ENCODE measurements around the gene ZNF25. TPM values are rescaled to one million over a fixed set of nuclear protein-coding genes. Genes with fewer than 3 reads are reported as not detected.
A peak's percentile ranks its signal among the peaks of the same experiment; 100 is the strongest.
"Not testable (repeated sequence)": the region's sequence is repeated elsewhere in the genome, so short reads cannot be mapped to it uniquely, and the experiment has no call there.

ZNF25 gene
- total RNA-seq, 2 experiments from 2014 or later = 8.4 to 9.2 TPM

GRCh38 chr10:37975401-37975991 is 951 bp downstream of the ZNF25 start:
- peak overlapping the region; percentile 92 for H3K4me3 Mint-ChIP-seq
- peaks cover 3% of the 10 kb centered on the region for H3K9me3 Mint-ChIP-seq
- no peaks in the 10 kb centered on the region for H3K27me3 Mint-ChIP-seq
- peaks cover 24% of the 10 kb centered on the region for H3K4me1 Mint-ChIP-seq
- DNase-seq = peak; percentile 29
- POLR2A ChIA-PET = interaction anchor here (0.9 to 2.5 kb wide), 4 partner anchors 35 to 427 kb away, joined by 3 to 20 read pairs (median 5); partner anchors contain the start of genes ZNF33A and ZNF37A
- peak overlapping the region; percentile 95 for H3K27ac Mint-ChIP-seq
- ATAC-seq (ENCODE audit: low read depth) = no peak
- H3K36me3 Mint-ChIP-seq = peaks cover 21% of the 10 kb centered on the region

GRCh38 chr10:37972396-37972795 is 4.1 kb downstream of the ZNF25 start:
- H3K27ac Mint-ChIP-seq = no peak overlapping the region
- peaks cover 39% of the 10 kb centered on the region for H3K36me3 Mint-ChIP-seq
- no peaks in the 10 kb centered on the region for H3K27me3 Mint-ChIP-seq
- peaks cover 11% of the 10 kb centered on the region for H3K9me3 Mint-ChIP-seq
- POLR2A ChIA-PET = no interaction called here
- DNase-seq = no peak
- peaks cover 21% of the 10 kb centered on the region for H3K4me1 Mint-ChIP-seq
- H3K4me3 Mint-ChIP-seq = no peak overlapping the region
- ATAC-seq (ENCODE audit: low read depth) = no peak

GRCh38 chr10:37965006-37965405 is 11.4 kb downstream of the ZNF25 start:
- Mint-ChIP-seq H3K4me3 (no peak overlapping the region), H3K27me3 (no peaks in the 10 kb centered on the region), H3K36me3 (peaks cover 41% of the 10 kb centered on the region), H3K4me1 (no peaks in the 10 kb centered on the region), H3K27ac (no peak overlapping the region), H3K9me3 (peaks cover 25% of the 10 kb centered on the region)
- no peak for ATAC-seq (ENCODE audit: low read depth)
- no peak for DNase-seq
- POLR2A ChIA-PET = no interaction called here

GRCh38 chr10:37960591-37961137 is 15.8 kb downstream of the ZNF25 start:
- no peak for ATAC-seq (ENCODE audit: low read depth)
- POLR2A ChIA-PET = interaction anchor here (0.6 kb wide), 1 partner anchor 104 kb away, joined by 3 read pairs; no protein-coding TSS in a partner anchor
- no peaks in the 10 kb centered on the region for H3K27me3 Mint-ChIP-seq
- H3K36me3 Mint-ChIP-seq = peaks cover 36% of the 10 kb centered on the region
- no peak overlapping the region for H3K27ac Mint-ChIP-seq
- no peak for DNase-seq
- H3K4me1 Mint-ChIP-seq = no peaks in the 10 kb centered on the region
- peaks cover 13% of the 10 kb centered on the region for H3K9me3 Mint-ChIP-seq
- no peak overlapping the region for H3K4me3 Mint-ChIP-seq

- no peaks in the 10 kb centered on the region for H3K4me1 Mint-ChIP-seq
- no peak overlapping the region for H3K27ac Mint-ChIP-seq
- ATAC-seq (ENCODE audit: low read depth) = no peak
- POLR2A ChIA-PET = no interaction called here
- H3K27me3 Mint-ChIP-seq = no peaks in the 10 kb centered on the region
- no peak overlapping the region for H3K4me3 Mint-ChIP-seq
- H3K36me3 Mint-ChIP-seq = peaks cover 54% of the 10 kb centered on the region
- peaks cover 22% of the 10 kb centered on the region for H3K9me3 Mint-ChIP-seq
- no peak for DNase-seq
These were observed 18.6 kb downstream of the ZNF25 start for GRCh38 chr10:37957841-37958240.

- Mint-ChIP-seq H3K4me1 (no peaks in the 10 kb centered on the region), H3K9me3 (peaks cover 32% of the 10 kb centered on the region), H3K4me3 (no peak overlapping the region), H3K36me3 (peaks cover 75% of the 10 kb centered on the region), H3K27me3 (no peaks in the 10 kb centered on the region), H3K27ac (no peak overlapping the region)
- POLR2A ChIA-PET = no interaction called here
- no peak for DNase-seq
- ATAC-seq (ENCODE audit: low read depth) = no peak
These were observed 23.5 kb downstream of the ZNF25 start for GRCh38 chr10:37952926-37953325.

GRCh38 chr10:37952043-37952755 is 24.2 kb downstream of the ZNF25 start:
- ATAC-seq (ENCODE audit: low read depth) (no peak), DNase-seq (no peak)
- H3K27me3 Mint-ChIP-seq = no peaks in the 10 kb centered on the region
- H3K4me3 Mint-ChIP-seq = no peak overlapping the region
- H3K36me3 Mint-ChIP-seq = peaks cover 72% of the 10 kb centered on the region
- no peaks in the 10 kb centered on the region for H3K4me1 Mint-ChIP-seq
- POLR2A ChIA-PET = no interaction called here
- H3K27ac Mint-ChIP-seq = no peak overlapping the region
- H3K9me3 Mint-ChIP-seq = peaks cover 32% of the 10 kb centered on the region

GRCh38 chr10:37948210-37948609 is 28.2 kb downstream of the ZNF25 start:
- Mint-ChIP-seq H3K36me3 (peaks cover 35% of the 10 kb centered on the region), H3K9me3 (peaks cover 14% of the 10 kb centered on the region), H3K27me3 (no peaks in the 10 kb centered on the region), H3K4me3 (no peak overlapping the region), H3K4me1 (no peaks in the 10 kb centered on the region), H3K27ac (no peak overlapping the region)
- POLR2A ChIA-PET = no interaction called here
- ATAC-seq (ENCODE audit: low read depth) (no peak), DNase-seq (no peak)

- H3K9me3 Mint-ChIP-seq = peaks cover 8% of the 10 kb centered on the region
- H3K4me3 Mint-ChIP-seq = no peak overlapping the region
- peaks cover 28% of the 10 kb centered on the region for H3K36me3 Mint-ChIP-seq
- no peak overlapping the region for H3K27ac Mint-ChIP-seq
- DNase-seq (no peak), ATAC-seq (ENCODE audit: low read depth) (no peak)
- no peaks in the 10 kb centered on the region for H3K4me1 Mint-ChIP-seq
- no peaks in the 10 kb centered on the region for H3K27me3 Mint-ChIP-seq
- POLR2A ChIA-PET = no interaction called here
These were observed 28.9 kb downstream of the ZNF25 start for GRCh38 chr10:37947526-37947925.

- no peaks in the 10 kb centered on the region for H3K36me3 Mint-ChIP-seq
- ATAC-seq (ENCODE audit: low read depth) (no peak), DNase-seq (no peak)
- no peaks in the 10 kb centered on the region for H3K4me1 Mint-ChIP-seq
- no peaks in the 10 kb centered on the region for H3K27me3 Mint-ChIP-seq
- no peaks in the 10 kb centered on the region for H3K9me3 Mint-ChIP-seq
- POLR2A ChIA-PET = no interaction called here
- no peak overlapping the region for H3K27ac Mint-ChIP-seq
- no peak overlapping the region for H3K4me3 Mint-ChIP-seq
These were observed 38.6 kb downstream of the ZNF25 start for GRCh38 chr10:37937864-37938263.

- DNase-seq (no peak), ATAC-seq (ENCODE audit: low read depth) (no peak)
- no peaks in the 10 kb centered on the region for H3K36me3 Mint-ChIP-seq
- no peaks in the 10 kb centered on the region for H3K4me1 Mint-ChIP-seq
- H3K27ac Mint-ChIP-seq = no peak overlapping the region
- H3K4me3 Mint-ChIP-seq = no peak overlapping the region
- H3K27me3 Mint-ChIP-seq = no peaks in the 10 kb centered on the region
- POLR2A ChIA-PET = no interaction called here
- H3K9me3 Mint-ChIP-seq = peaks cover 6% of the 10 kb centered on the region
These were observed 41.7 kb downstream of the ZNF25 start for GRCh38 chr10:37934791-37935190.

- no peak for DNase-seq
These were observed 46.0 kb downstream of the ZNF25 start for GRCh38 chr10:37930423-37930822.

GRCh38 chr10:37908165-37908564 is 68.3 kb downstream of the ZNF25 start:
- H3K36me3 Mint-ChIP-seq; H3K4me1 Mint-ChIP-seq; DNase-seq; H3K27ac Mint-ChIP-seq; H3K4me3 Mint-ChIP-seq; ATAC-seq (ENCODE audit: low read depth); POLR2A ChIA-PET; H3K27me3 Mint-ChIP-seq: not testable (repeated sequence)
- H3K9me3 Mint-ChIP-seq = peaks cover 16% of the 10 kb centered on the region

More at GRCh38 chr10:37930423-37930822, 46.0 kb downstream of the ZNF25 start:
- ATAC-seq (ENCODE audit: low read depth) = no peak
- H3K9me3 Mint-ChIP-seq = peaks cover 6% of the 10 kb centered on the region
- H3K4me1 Mint-ChIP-seq = no peaks in the 10 kb centered on the region
- H3K27ac Mint-ChIP-seq = no peak overlapping the region
- POLR2A ChIA-PET = no interaction called here
- no peaks in the 10 kb centered on the region for H3K27me3 Mint-ChIP-seq
- no peaks in the 10 kb centered on the region for H3K36me3 Mint-ChIP-seq
- H3K4me3 Mint-ChIP-seq = no peak overlapping the region

- H3K27me3 Mint-ChIP-seq = no peaks in the 10 kb centered on the region
- H3K4me3 Mint-ChIP-seq = no peak overlapping the region
- no peak for ATAC-seq (ENCODE audit: low read depth)
- H3K4me1 Mint-ChIP-seq = no peaks in the 10 kb centered on the region
- POLR2A ChIA-PET = no interaction called here
- no peak for DNase-seq
- H3K36me3 Mint-ChIP-seq = no peaks in the 10 kb centered on the region
- H3K9me3 Mint-ChIP-seq = peaks cover 16% of the 10 kb centered on the region
- no peak overlapping the region for H3K27ac Mint-ChIP-seq
These were observed 70.1 kb downstream of the ZNF25 start for GRCh38 chr10:37906382-37906781.

Data from activated naive CD8-positive, alpha-beta T cell treated with anti-CD3 and anti-CD28 coated beads, Interleukin-2, amount 10 ng/mL, durations not matched to agents 7 days and 5 days (primary cell).